ENCODE results near the gene CDK18.

Gene CDK18

GRCh38 chr1:205524794-205525101 lies 20.3 kb downstream of the CDK18 start:
- DNase-seq, result no peak

- DNase-seq, result no peak
Measured at GRCh38 chr1:205525495-205526285, 21.2 kb downstream of the CDK18 start.

- DNase-seq, result no peak
Measured at GRCh38 chr1:205526431-205526830, 22.0 kb downstream of the CDK18 start.

GRCh38 chr1:205527931-205528330 lies 23.5 kb downstream of the CDK18 start:
- no peak for DNase-seq

GRCh38 chr1:205528446-205528886 lies 24.0 kb downstream of the CDK18 start:
- DNase-seq, result no peak

GRCh38 chr1:205528887-205529825 lies 24.7 kb downstream of the CDK18 start:
- peak; percentile 94 for DNase-seq

- DNase-seq, result no peak
Measured at GRCh38 chr1:205530116-205530515, 25.6 kb downstream of the CDK18 start.

- no peak for DNase-seq
Measured at GRCh38 chr1:205531191-205532025, 26.9 kb downstream of the CDK18 start.

- DNase-seq, result no peak
Measured at GRCh38 chr1:205532026-205532898, 27.8 kb downstream of the CDK18 start.

- DNase-seq, result no peak
Measured at GRCh38 chr1:205532996-205533735, 28.7 kb downstream of the CDK18 start.

- no peak for DNase-seq
Measured at GRCh38 chr1:205533748-205534443, 29.4 kb downstream of the CDK18 start.

GRCh38 chr1:205534444-205534985 lies 30.0 kb downstream of the CDK18 start:
- no peak for DNase-seq

GRCh38 chr1:205535096-205535495 lies 30.6 kb downstream of the CDK18 start:
- no peak for DNase-seq

GRCh38 chr1:205535866-205536758 lies 31.6 kb downstream of the CDK18 start:
- no peak for DNase-seq

- no peak for DNase-seq
Measured at GRCh38 chr1:205536759-205537361, 32.4 kb downstream of the CDK18 start.

- no peak for DNase-seq
Measured at GRCh38 chr1:205537386-205538018, 33.0 kb downstream of the CDK18 start.

- peak; percentile 28 for DNase-seq
Measured at GRCh38 chr1:205538235-205538840, 33.9 kb downstream of the CDK18 start.

Data from eye (tissue), 1 donor.